Activated naive CD4-positive, alpha-beta T cell treated with anti-CD3 and anti-CD28 coated beads for 36 hours (primary cell): ENCODE results near the gene CRY1. TPM values are rescaled to one million over a fixed set of nuclear protein-coding genes. Genes with fewer than 3 reads are reported as not detected.
"Not testable (repeated sequence)": the region's sequence is repeated elsewhere in the genome, so short reads cannot be mapped to it uniquely, and the experiment has no call there.

Source experiments
- CTCF ChIA-PET: fragments of 350-600 bp; sonication (Branson Sonifier 250); formaldehyde crosslinking; loops from one replicate; lab custom pipeline; 2021; ENCODE audit warnings: antibody characterized with exemption; lab: Charles Lee
- DNase-seq: peaks from one replicate; pipeline ENCODE4 v3.0.0-alpha.2; 2020
- H3K27ac Mint-ChIP-seq: one replicate; pipeline ENCODE4 v1.8.0; 2021; ENCODE audit warnings: mild to moderate bottlenecking, mixed read lengths
- H3K27me3 Mint-ChIP-seq: one replicate; pipeline ENCODE4 v1.8.0; 2021; ENCODE audit warnings: low read depth, mixed read lengths
- H3K36me3 Mint-ChIP-seq: one replicate; pipeline ENCODE4 v1.8.0; 2021; ENCODE audit warnings: low read depth, mixed read lengths
- H3K4me1 Mint-ChIP-seq: one replicate; pipeline ENCODE4 v1.8.0; 2021; ENCODE audit warnings: low read depth, mixed read lengths
- H3K4me3 Mint-ChIP-seq: one replicate; pipeline ENCODE4 v1.8.0; 2021; ENCODE audit warnings: mild to moderate bottlenecking, moderate library complexity, mixed read lengths
- H3K9me3 Mint-ChIP-seq: one replicate; pipeline ENCODE4 v1.8.0; 2021; ENCODE audit warnings: mixed read lengths
- intact Hi-C: fragments of 100-400 bp; cut with micrococcal nuclease; formaldehyde crosslinking; loops from one replicate; pipeline ENCODE4 v1.15.1; 2023
- total RNA-seq, 2 experiments: library from RNA; stranded (reverse); gene quantifications; one replicate each; pipeline ENCODE4 v1.2.3, GENCODE V29; 2021

The CRY1 gene
- total RNA-seq, 2 experiments from 2014 or later, result 15.2 to 17.5 TPM

DNA sequence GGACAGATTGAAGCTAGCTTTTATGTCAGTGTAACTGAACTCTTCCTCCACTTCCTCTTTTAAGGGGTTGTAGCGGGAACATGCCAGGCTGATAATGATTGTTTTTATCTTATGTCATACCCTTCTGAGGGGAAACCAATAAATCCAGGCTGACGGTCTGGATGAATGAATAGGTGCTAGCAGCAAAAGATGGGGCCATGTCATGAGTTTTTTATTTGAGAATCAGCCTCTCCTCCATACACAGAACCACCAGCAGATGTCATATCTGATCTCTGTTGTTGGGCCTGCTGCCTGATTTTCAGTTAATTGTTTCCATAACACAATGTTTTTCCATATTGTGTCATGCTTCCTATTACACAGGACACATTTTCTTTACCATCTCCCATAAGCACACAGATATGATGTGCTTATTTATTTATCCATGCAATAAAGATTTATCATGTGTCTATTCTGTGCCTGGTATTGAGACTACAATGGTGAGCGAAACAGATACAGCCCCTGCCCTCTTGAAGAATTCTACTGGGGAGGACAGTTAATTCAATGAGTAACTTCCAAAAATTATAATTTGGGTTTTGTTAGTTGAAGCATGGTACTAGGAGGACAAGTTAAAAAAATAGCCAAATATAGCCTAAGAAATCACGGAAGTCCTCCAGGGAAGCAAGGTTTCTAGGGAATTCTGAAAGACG, 33.6 kb upstream of the CRY1 start:
- no peaks in the 10 kb centered on the region for H3K36me3 Mint-ChIP-seq
- CTCF ChIA-PET, result interaction anchor here (0.6 to 13.0 kb wide), 6 partner anchors 157 to 495 kb away, joined by 3 to 267 read pairs (median 4); no protein-coding TSS in a partner anchor
- H3K4me1 Mint-ChIP-seq, result no peaks in the 10 kb centered on the region
- H3K4me3 Mint-ChIP-seq, result no peak overlapping the region
- no peak overlapping the region for H3K27ac Mint-ChIP-seq
- peaks cover 7% of the 10 kb centered on the region for H3K27me3 Mint-ChIP-seq
- no peaks in the 10 kb centered on the region for H3K9me3 Mint-ChIP-seq
- no peak for DNase-seq
- intact Hi-C loops, result no loop called here

DNA sequence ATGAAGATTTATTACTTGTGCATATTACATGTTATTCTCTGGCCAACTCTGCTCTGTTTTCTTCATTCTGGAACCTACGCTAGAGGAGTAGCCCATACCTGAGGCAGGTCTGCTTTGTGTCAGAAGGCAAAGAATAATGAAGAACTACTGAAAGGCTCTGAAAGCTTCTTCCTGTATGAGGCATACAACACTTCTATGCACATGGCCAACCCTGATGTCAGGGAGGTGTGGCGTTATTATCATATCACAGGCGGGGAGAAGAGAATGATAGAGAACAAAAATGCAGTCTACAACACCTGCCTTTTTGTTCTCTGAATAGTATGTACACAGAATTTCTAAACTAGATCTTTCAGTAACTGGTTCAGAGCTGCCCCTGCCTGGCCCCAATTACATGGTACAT, 32.5 kb upstream of the CRY1 start:
- Mint-ChIP-seq H3K9me3 (no peaks in the 10 kb centered on the region), H3K4me1 (no peaks in the 10 kb centered on the region), H3K36me3 (no peaks in the 10 kb centered on the region), H3K27ac (no peak overlapping the region), H3K27me3 (peaks cover 12% of the 10 kb centered on the region), H3K4me3 (no peak overlapping the region)
- CTCF ChIA-PET, result interaction anchor here (0.6 to 13.0 kb wide), 3 partner anchors 230 to 496 kb away, joined by 3 to 267 read pairs (median 8); no protein-coding TSS in a partner anchor
- intact Hi-C loops, result no loop called here
- no peak for DNase-seq

DNA sequence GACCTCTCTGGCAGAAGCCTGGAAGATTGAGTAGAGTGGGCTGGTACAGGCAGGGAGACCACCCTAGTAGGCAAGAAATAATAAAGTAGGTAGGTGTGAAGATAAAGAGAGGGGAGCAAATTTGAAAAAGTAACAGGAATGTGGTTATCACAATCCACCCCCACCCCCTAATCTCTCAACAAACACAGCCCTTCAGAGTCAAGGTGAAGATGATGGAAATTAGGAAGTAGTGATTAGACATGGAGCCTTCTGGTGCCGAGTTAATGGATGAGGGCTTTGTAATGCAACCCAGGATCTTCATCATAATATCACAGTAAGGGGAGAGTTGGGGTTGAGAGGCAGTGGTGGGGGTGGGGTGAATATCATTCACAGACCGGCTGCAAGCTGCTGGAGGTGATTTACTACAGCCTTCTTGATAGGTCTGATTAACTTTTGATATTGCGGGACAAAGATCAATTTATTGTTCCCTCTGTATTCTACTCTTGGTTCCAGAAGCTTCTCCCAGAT, 29.2 kb upstream of the CRY1 start:
- Mint-ChIP-seq H3K9me3 (no peaks in the 10 kb centered on the region), H3K36me3 (no peaks in the 10 kb centered on the region), H3K4me3 (no peak overlapping the region), H3K27ac (no peak overlapping the region), H3K27me3 (peaks cover 12% of the 10 kb centered on the region), H3K4me1 (no peaks in the 10 kb centered on the region)
- no peak for DNase-seq
- intact Hi-C loops, result no loop called here
- CTCF ChIA-PET, result interaction anchor here (1.5 kb wide), 1 partner anchor 9 kb away, joined by 9 read pairs; no protein-coding TSS in a partner anchor

DNA sequence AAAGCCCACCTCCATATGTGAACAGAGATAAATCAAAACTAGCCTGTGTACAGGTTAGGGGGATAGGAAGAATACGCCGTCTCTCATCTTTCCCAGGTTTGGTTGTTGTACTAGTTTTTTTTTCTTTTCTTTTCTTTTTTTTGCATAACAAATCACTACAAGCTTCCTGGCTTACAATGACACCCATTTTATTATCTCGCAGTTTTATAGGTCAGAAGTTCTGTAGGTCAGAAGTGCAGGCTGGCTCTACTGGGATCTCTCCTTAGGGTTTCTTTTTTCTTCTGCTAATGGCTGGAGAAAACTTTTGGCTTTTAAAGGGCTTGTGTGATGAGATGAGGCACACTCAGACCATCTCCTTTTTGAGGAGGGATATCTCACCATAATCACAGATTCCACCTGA, 25.7 kb upstream of the CRY1 start:
- no peaks in the 10 kb centered on the region for H3K9me3 Mint-ChIP-seq
- DNase-seq, result no peak
- no peak overlapping the region for H3K4me3 Mint-ChIP-seq
- peaks cover 12% of the 10 kb centered on the region for H3K27me3 Mint-ChIP-seq
- CTCF ChIA-PET, result interaction anchor here (1.2 kb wide), 1 partner anchor 14 kb away, joined by 5 read pairs; no protein-coding TSS in a partner anchor
- no peaks in the 10 kb centered on the region for H3K36me3 Mint-ChIP-seq
- no peaks in the 10 kb centered on the region for H3K4me1 Mint-ChIP-seq
- H3K27ac Mint-ChIP-seq, result no peak overlapping the region
- intact Hi-C loops, result no loop called here

DNA sequence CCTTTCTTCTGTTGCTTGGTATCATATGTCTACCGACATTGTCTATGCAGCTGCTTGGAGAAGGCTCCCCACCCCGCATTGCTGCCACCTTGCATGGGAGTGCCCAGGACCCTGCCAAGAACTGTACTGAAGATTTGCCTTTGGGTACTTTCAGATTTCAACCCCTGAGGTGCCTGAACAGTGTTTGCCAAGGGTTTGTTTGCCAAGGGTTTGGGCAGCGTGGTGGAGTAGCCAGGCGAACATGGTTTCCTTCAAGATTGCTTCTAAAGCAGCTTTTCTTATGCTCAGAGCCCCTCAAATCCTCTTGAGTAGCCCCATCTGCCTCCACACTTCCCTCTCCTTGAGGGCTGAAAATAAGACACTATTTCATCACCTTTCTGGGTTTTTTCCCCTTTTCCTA, 25.3 kb upstream of the CRY1 start:
- Mint-ChIP-seq H3K27ac (no peak overlapping the region), H3K4me3 (no peak overlapping the region), H3K36me3 (no peaks in the 10 kb centered on the region), H3K27me3 (peaks cover 12% of the 10 kb centered on the region), H3K9me3 (no peaks in the 10 kb centered on the region), H3K4me1 (no peaks in the 10 kb centered on the region)
- intact Hi-C loops, result no loop called here
- no peak for DNase-seq
- CTCF ChIA-PET, result interaction anchor here (1.2 to 6.2 kb wide), 2 partner anchors 13 to 14 kb away, joined by 5 to 32 read pairs; no protein-coding TSS in a partner anchor

DNA sequence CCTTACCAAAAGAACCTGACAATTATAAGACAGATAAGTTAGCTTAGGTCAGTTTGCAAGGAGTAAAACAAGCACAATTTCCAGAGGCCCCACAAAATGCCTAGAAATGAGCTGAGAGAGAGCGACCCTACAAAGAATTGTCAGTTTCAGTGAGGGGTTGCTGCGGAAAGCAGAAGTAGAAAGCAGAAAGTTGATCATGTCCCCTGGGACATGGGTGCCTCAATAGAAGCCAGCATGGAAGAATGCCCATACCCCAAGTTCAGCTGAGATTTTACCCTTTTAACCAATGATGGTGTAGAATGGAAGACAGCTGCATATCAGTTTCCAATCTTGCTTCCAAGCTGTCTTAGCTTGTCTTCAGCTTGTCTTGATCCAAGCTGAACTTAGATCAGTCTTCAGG, 21.8 kb upstream of the CRY1 start:
- no peaks in the 10 kb centered on the region for H3K4me1 Mint-ChIP-seq
- H3K4me3 Mint-ChIP-seq, result no peak overlapping the region
- H3K27ac Mint-ChIP-seq, result no peak overlapping the region
- intact Hi-C loops, result no loop called here
- H3K27me3 Mint-ChIP-seq, result no peaks in the 10 kb centered on the region
- no peak for DNase-seq
- no peaks in the 10 kb centered on the region for H3K9me3 Mint-ChIP-seq
- no peaks in the 10 kb centered on the region for H3K36me3 Mint-ChIP-seq
- CTCF ChIA-PET, result interaction anchor here (0.6 to 6.2 kb wide), 4 partner anchors 10 to 1815 kb away, joined by 3 to 32 read pairs (median 8); no protein-coding TSS in a partner anchor

DNA sequence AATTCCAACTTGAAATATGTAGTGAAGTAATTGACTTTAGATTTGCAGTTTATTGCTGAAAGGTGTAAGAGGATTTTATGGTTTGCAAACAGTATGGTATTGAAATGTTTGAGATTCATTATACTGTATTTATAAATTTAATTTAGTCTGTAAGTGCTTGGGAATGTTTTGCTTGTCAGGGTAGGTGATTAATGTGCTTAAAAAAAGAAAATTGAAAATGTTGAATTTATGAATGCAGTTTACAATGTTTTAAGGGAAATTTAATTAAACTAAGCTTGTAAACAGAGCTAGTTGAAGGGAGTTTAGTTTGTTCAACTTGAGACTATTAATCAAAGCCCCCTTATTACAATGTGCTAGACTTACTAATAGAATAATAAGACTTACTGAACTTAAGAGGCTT, 18.0 kb upstream of the CRY1 start:
- DNase-seq, result no peak
- no peak overlapping the region for H3K27ac Mint-ChIP-seq
- intact Hi-C loops, result no loop called here
- no peaks in the 10 kb centered on the region for H3K36me3 Mint-ChIP-seq
- peaks cover 3% of the 10 kb centered on the region for H3K27me3 Mint-ChIP-seq
- H3K9me3 Mint-ChIP-seq, result no peaks in the 10 kb centered on the region
- CTCF ChIA-PET, result interaction anchor here (1.0 kb wide), 1 partner anchor 21 kb away, joined by 4 read pairs; no protein-coding TSS in a partner anchor
- no peaks in the 10 kb centered on the region for H3K4me1 Mint-ChIP-seq
- H3K4me3 Mint-ChIP-seq, result no peak overlapping the region

DNA sequence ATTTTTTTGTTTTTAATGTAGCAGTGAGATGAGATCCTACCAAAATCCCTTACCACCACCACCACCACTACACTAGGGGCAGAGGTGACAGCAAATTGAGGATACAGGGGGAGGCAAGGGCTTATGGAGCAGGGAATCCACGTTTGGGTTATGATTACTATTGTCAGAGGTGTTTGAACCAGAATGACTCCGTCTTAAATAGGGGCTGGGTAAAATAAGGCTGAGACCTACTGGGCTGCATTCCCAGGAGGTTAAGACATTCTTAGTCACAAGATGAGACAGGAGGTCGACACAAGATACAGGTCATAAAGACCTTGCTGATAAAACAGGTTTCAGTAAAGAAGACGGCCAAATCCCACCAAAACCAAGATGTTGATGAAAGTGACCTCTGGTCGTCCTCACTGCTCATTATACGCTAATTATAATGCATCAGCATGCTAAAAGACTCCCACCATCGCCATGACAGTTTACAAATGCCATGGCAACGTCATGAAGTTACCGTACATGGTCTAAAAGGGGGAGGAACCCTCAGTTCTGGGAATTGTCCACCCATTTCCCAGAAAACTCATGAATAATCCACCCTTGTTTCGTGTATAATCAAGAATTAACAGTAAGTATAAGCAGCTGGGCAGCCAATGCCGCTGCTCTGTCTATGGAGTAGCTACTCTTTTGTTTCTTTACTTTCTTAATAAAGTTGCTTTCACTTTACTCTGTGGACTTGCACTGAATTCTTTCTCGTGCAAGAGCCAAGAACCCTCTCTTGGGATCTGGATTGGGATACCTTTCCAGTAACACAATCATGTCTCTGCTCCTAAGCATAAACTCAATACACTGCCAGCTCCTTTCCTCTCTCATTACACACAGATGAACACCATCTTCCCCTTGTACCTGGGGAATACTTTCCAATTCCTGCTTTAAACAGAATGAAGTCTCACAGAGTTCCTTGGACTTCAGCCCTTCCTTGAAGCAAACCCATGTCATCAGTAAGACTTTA, 16.7 kb upstream of the CRY1 start:
- intact Hi-C loops, result no loop called here

DNA sequence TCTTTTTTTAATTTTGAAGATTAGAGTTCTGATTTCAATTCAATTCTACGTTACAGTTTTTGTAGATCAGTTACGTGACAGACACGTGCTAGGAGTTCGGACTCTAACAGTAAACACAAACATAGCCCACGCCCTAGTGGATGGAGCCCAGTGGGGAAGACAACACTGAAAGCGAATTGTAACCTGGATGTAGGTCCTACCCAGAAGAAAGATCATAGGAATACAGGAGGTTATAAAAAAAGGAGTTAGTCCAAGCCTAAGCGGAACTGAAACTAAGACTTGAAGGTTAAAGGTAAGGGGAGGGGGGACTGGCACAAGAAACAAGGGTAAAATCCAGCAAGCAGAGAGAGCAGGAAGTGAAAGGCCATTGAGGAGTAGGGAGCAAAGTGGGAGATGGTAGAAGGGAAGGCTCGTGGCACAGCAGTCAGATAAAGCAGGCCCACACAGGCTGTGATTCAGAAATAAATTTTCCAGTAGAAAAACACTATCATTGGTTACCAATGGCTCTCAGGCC, 15.7 kb upstream of the CRY1 start:
- intact Hi-C loops, result no loop called here
- H3K36me3 Mint-ChIP-seq, result no peaks in the 10 kb centered on the region
- no peak overlapping the region for H3K27ac Mint-ChIP-seq
- H3K9me3 Mint-ChIP-seq, result no peaks in the 10 kb centered on the region
- peaks cover 3% of the 10 kb centered on the region for H3K27me3 Mint-ChIP-seq
- no peak overlapping the region for H3K4me3 Mint-ChIP-seq
- no peaks in the 10 kb centered on the region for H3K4me1 Mint-ChIP-seq
- DNase-seq, result no peak
- CTCF ChIA-PET, result no interaction called here

More for the DNA sequence above, 16.7 kb upstream of the CRY1 start:
- CTCF ChIA-PET, result no interaction called here
- Mint-ChIP-seq H3K4me1 (no peaks in the 10 kb centered on the region), H3K36me3 (no peaks in the 10 kb centered on the region), H3K27ac (no peak overlapping the region), H3K4me3 (no peak overlapping the region), H3K27me3 (peaks cover 3% of the 10 kb centered on the region), H3K9me3 (no peaks in the 10 kb centered on the region)
- no peak for DNase-seq

DNA sequence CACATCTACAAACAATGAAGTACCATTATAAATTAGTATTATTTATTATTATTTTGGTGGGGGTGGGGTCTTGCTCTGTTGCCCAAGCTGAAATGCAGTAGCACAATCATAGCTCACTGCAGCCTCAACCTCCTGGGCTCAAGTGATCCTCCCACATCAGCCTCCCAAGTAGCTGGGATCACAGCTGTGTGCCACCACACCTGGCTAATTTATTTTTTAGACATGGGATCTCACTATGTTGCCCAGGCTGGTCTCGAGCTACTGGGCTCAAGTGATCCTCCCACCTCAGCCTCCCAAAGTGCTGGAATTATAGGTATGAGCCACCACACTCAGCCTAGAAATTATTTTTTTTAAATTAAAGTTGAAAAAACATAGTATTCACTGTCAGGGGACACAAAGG, 15.0 kb upstream of the CRY1 start:
- H3K9me3 Mint-ChIP-seq, H3K4me1 Mint-ChIP-seq, H3K36me3 Mint-ChIP-seq, H3K27ac Mint-ChIP-seq, DNase-seq, H3K27me3 Mint-ChIP-seq, intact Hi-C loops, H3K4me3 Mint-ChIP-seq: not testable (repeated sequence)
- CTCF ChIA-PET, result interaction anchor here (0.6 to 0.9 kb wide), 3 partner anchors 10 to 423 kb away, joined by 3 read pairs; no protein-coding TSS in a partner anchor

DNA sequence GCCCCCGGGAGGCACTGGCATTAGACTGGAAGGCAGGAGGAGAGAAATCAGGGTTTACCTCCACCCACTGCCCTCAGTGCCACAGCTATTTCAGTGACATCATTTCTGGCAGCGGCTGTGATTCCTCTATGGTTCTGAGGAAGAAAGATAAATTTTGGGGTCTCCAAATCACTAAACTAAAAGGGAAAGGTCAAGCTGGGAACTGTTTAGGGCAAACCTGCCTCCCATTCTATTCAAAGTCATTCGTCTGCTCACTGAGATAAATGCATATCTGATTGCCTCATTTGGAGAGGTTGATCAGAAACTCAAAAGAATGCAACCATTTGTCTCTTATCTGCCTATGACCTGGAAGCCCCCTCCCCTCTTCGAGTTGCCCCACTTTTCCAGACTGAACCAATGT, 14.0 kb upstream of the CRY1 start:
- Mint-ChIP-seq H3K9me3 (no peaks in the 10 kb centered on the region), H3K4me1 (no peaks in the 10 kb centered on the region), H3K27me3 (peaks cover 3% of the 10 kb centered on the region), H3K4me3 (no peak overlapping the region), H3K27ac (no peak overlapping the region), H3K36me3 (no peaks in the 10 kb centered on the region)
- DNase-seq, result no peak
- CTCF ChIA-PET, result interaction anchor here (0.8 to 4.0 kb wide), 2 partner anchors 24 to 424 kb away, joined by 3 to 23 read pairs; no protein-coding TSS in a partner anchor
- intact Hi-C loops, result no loop called here
